DMS 273 treated with DMSO at 0.1 percent for 48 hours (cell line): ENCODE measurements around the gene HELZ.
"Not testable (repeated sequence)": the region's sequence is repeated elsewhere in the genome, so short reads cannot be mapped to it uniquely, and the experiment has no call there.

Experiments used
- DNase-seq: peaks from one replicate; lab custom pipeline; 2025; lab: John Stamatoyannopoulos, UW

The HELZ gene

GRCh38 chr17:67143318-67143717 lies 101.7 kb downstream of the HELZ start:
- no peak for DNase-seq

- DNase-seq: not testable (repeated sequence)
These were observed 103.0 kb downstream of the HELZ start for GRCh38 chr17:67142030-67142429.

GRCh38 chr17:67139784-67140665 lies 105.0 kb downstream of the HELZ start:
- DNase-seq: no peak

- no peak for DNase-seq
These were observed 105.7 kb downstream of the HELZ start for GRCh38 chr17:67139289-67139688.

- DNase-seq: no peak
These were observed 106.6 kb downstream of the HELZ start for GRCh38 chr17:67138392-67138791.

- no peak for DNase-seq
These were observed 107.1 kb downstream of the HELZ start for GRCh38 chr17:67137860-67138259.

- no peak for DNase-seq
These were observed 108.0 kb downstream of the HELZ start for GRCh38 chr17:67137026-67137370.

- no peak for DNase-seq
These were observed 108.6 kb downstream of the HELZ start for GRCh38 chr17:67136191-67137025.

- DNase-seq: no peak
These were observed 111.8 kb downstream of the HELZ start for GRCh38 chr17:67133161-67133560.

GRCh38 chr17:67132366-67132765 lies 112.6 kb downstream of the HELZ start:
- no peak for DNase-seq

GRCh38 chr17:67130768-67131167 lies 114.2 kb downstream of the HELZ start:
- no peak for DNase-seq

- DNase-seq: no peak
These were observed 115.7 kb downstream of the HELZ start for GRCh38 chr17:67129283-67129682.

GRCh38 chr17:67128700-67129099 lies 116.3 kb downstream of the HELZ start:
- no peak for DNase-seq

- no peak for DNase-seq
These were observed 117.1 kb downstream of the HELZ start for GRCh38 chr17:67127925-67128324.

GRCh38 chr17:67126983-67127382 lies 118.0 kb downstream of the HELZ start:
- DNase-seq: no peak

GRCh38 chr17:67126543-67126942 lies 118.5 kb downstream of the HELZ start:
- DNase-seq: not testable (repeated sequence)

- DNase-seq: no peak
These were observed 119.1 kb downstream of the HELZ start for GRCh38 chr17:67125924-67126323.

GRCh38 chr17:67125417-67125816 lies 119.6 kb downstream of the HELZ start:
- DNase-seq: no peak

GRCh38 chr17:67124450-67125148 lies 120.4 kb downstream of the HELZ start:
- no peak for DNase-seq

- no peak for DNase-seq
These were observed 121.3 kb downstream of the HELZ start for GRCh38 chr17:67123699-67124098.

- DNase-seq: no peak
These were observed 123.6 kb downstream of the HELZ start for GRCh38 chr17:67121316-67121891.

GRCh38 chr17:67119102-67119501 lies 125.9 kb downstream of the HELZ start:
- no peak for DNase-seq
